Activated T-cell treated with anti-CD3 and anti-CD28 coated beads for 24 hours (primary cell): ENCODE data around the gene ICAM5.

ENCODE experiments used
- DNase-seq: peaks from one replicate; pipeline ENCODE4 v3.0.0-alpha.2; 2020; ENCODE audit warnings: low read depth

The ICAM5 gene

GRCh38 chr19:10344780-10345179, 55.0 kb downstream of the ICAM5 start:
- DNase-seq: no peak
